SK-N-SH treated with all-trans-retinoic acid at 6 μM for 48 hours (cell line): ENCODE data around the gene FLAD1.

Experiments used
- ATAC-seq: fragments of 200-7000 bp; cut with Tn5 transposase; 3 replicates; pipeline ENCODE4 v1.9.1; 2020; ENCODE audit warnings: mild to moderate bottlenecking, moderate library complexity
- ARNTL ChIP-seq: fragments of 450-650 bp; formaldehyde crosslinking; IDR thresholded peaks from 2 replicates; pipeline ENCODE4 v1.5.0; 2020; ENCODE audit warnings: low read depth, mild to moderate bottlenecking, moderate library complexity, borderline replicate concordance
- BACH2 ChIP-seq: fragments of 250-450 bp; sonication (Bioruptor Pico); IDR thresholded peaks from 2 replicates; pipeline ENCODE4 v1.9.0; 2021; ENCODE audit warnings: mild to moderate bottlenecking, borderline replicate concordance
- CREB5 ChIP-seq: fragments of 250-450 bp; sonication (Bioruptor Pico); IDR thresholded peaks from 2 replicates; pipeline ENCODE4 v1.5.1; 2020; ENCODE audit warnings: low read depth, mild to moderate bottlenecking, moderate library complexity
- CSDC2 ChIP-seq: fragments of 250-450 bp; sonication (Bioruptor Pico); IDR thresholded peaks from 2 replicates; pipeline ENCODE4 v1.5.0; 2020; ENCODE audit warnings: mild to moderate bottlenecking, moderate library complexity
- CSRNP3 ChIP-seq: fragments of 250-450 bp; sonication (Bioruptor Pico); IDR thresholded peaks from 2 replicates; pipeline ENCODE4 v1.5.1; 2021; ENCODE audit warnings: mild to moderate bottlenecking, moderate library complexity
- ESRRG ChIP-seq: fragments of 250-450 bp; sonication (Bioruptor Pico); IDR thresholded peaks from 2 replicates; pipeline ENCODE4 v1.6.1; 2021; ENCODE audit warnings: mild to moderate bottlenecking
- GLIS3 ChIP-seq: fragments of 250-450 bp; sonication (Bioruptor Pico); IDR thresholded peaks from 2 replicates; pipeline ENCODE4 v1.5.0; 2020; ENCODE audit warnings: mild to moderate bottlenecking, moderate library complexity
- ISL1 ChIP-seq: fragments of 250-450 bp; sonication (Bioruptor Pico); IDR thresholded peaks from 2 replicates; pipeline ENCODE4 v2.1.2; 2022; ENCODE audit warnings: mild to moderate bottlenecking, moderate library complexity
- OSR1 ChIP-seq: fragments of 250-450 bp; sonication (Bioruptor Pico); IDR thresholded peaks from 2 replicates; pipeline ENCODE4 v1.8.0; 2022; ENCODE audit warnings: moderate library complexity, mild to moderate bottlenecking, inconsistent platforms
- PATZ1 ChIP-seq: fragments of 250-450 bp; sonication (Bioruptor Pico); IDR thresholded peaks from 2 replicates; pipeline ENCODE4 v1.8.0; 2020; ENCODE audit warnings: mild to moderate bottlenecking, moderate library complexity, borderline replicate concordance
- PPARA ChIP-seq: fragments of 250-450 bp; sonication (Bioruptor Pico); IDR thresholded peaks from 2 replicates; pipeline ENCODE4 v1.5.0; 2020; ENCODE audit warnings: mild to moderate bottlenecking, borderline replicate concordance
- RARB ChIP-seq: fragments of 250-450 bp; sonication (Bioruptor Pico); IDR thresholded peaks from 2 replicates; pipeline ENCODE4 v1.8.0; 2021; ENCODE audit warnings: mild to moderate bottlenecking, moderate library complexity
- SNAI2 ChIP-seq: fragments of 250-450 bp; sonication (Bioruptor Pico); IDR thresholded peaks from 2 replicates; pipeline ENCODE4 v1.5.0; 2020; ENCODE audit warnings: mild to moderate bottlenecking, moderate library complexity
- TCF4 ChIP-seq: fragments of 250-450 bp; sonication (Bioruptor Pico); IDR thresholded peaks from 2 replicates; pipeline ENCODE4 v1.8.0; 2021; ENCODE audit warnings: mild to moderate bottlenecking, moderate library complexity, borderline replicate concordance
- TOX ChIP-seq: fragments of 250-450 bp; sonication (Bioruptor Pico); IDR thresholded peaks from 2 replicates; pipeline ENCODE4 v1.8.0; 2021; ENCODE audit warnings: mild to moderate bottlenecking, moderate library complexity, borderline replicate concordance
- TSHZ2 ChIP-seq: fragments of 250-450 bp; sonication (Bioruptor Pico); IDR thresholded peaks from 2 replicates; pipeline ENCODE4 v1.5.0; 2020; ENCODE audit warnings: mild to moderate bottlenecking, moderate library complexity
- ZC3H10 ChIP-seq: fragments of 250-450 bp; sonication (Bioruptor Pico); IDR thresholded peaks from 2 replicates; pipeline ENCODE4 v1.5.1; 2021; ENCODE audit warnings: mild to moderate bottlenecking, moderate library complexity
- ZFP3 ChIP-seq: fragments of 250-450 bp; sonication (Bioruptor Pico); IDR thresholded peaks from 2 replicates; pipeline ENCODE4 v1.5.0; 2020; ENCODE audit warnings: mild to moderate bottlenecking, moderate library complexity
- ZFP30 ChIP-seq: fragments of 450-650 bp; formaldehyde crosslinking; IDR thresholded peaks from 2 replicates; pipeline ENCODE4 v1.5.0; 2022; ENCODE audit warnings: mild to moderate bottlenecking, moderate library complexity
- ZNF565 ChIP-seq: fragments of 450-650 bp; formaldehyde crosslinking; conservative IDR thresholded peaks from 2 replicates; pipeline ENCODE4 v1.5.0; 2020; ENCODE audit warnings: low read depth, mild to moderate bottlenecking, moderate library complexity
- ZNF70 ChIP-seq: fragments of 450-650 bp; formaldehyde crosslinking; IDR thresholded peaks from 2 replicates; pipeline ENCODE4 v1.5.0; 2020; ENCODE audit warnings: mild to moderate bottlenecking, moderate library complexity
- ZNF8 ChIP-seq: fragments of 450-650 bp; formaldehyde crosslinking; IDR thresholded peaks from 2 replicates; pipeline ENCODE4 v1.5.0; 2020; ENCODE audit warnings: mild to moderate bottlenecking, moderate library complexity

FLAD1 gene

GRCh38 chr1:154962795-154963330 lies 20.3 kb upstream of the FLAD1 start:
- no peak for ATAC-seq

GRCh38 chr1:154963643-154964042 lies 19.5 kb upstream of the FLAD1 start:
- ATAC-seq, result no peak
- TF ChIP-seq ZNF70 (CRISPR knock-in tag) (no peak), ZNF565 (CRISPR knock-in tag) (no peak), RARB (no peak), ARNTL (no peak), CSDC2 (CRISPR knock-in tag) (no peak), BACH2 (no peak), ZNF8 (CRISPR knock-in tag) (no peak), ZFP3 (no peak)
- TF ChIP-seq, all 23 proteins: peak for 0

More at GRCh38 chr1:154962795-154963330, 20.3 kb upstream of the FLAD1 start:
- TF ChIP-seq ZFP3 (no peak), TSHZ2 (no peak), ARNTL (no peak), RARB (no peak), ZNF565 (CRISPR knock-in tag) (no peak), ISL1 (CRISPR knock-in tag) (no peak), ZFP30 (no peak), CREB5 (CRISPR knock-in tag) (no peak), ZNF8 (CRISPR knock-in tag) (no peak)

GRCh38 chr1:154964359-154964758 lies 18.8 kb upstream of the FLAD1 start:
- TF ChIP-seq TSHZ2 (no peak), PPARA (CRISPR knock-in tag) (no peak)
- no peak for ATAC-seq

GRCh38 chr1:154966111-154966510 lies 17.0 kb upstream of the FLAD1 start:
- no peak for ATAC-seq
- no peak for TF ChIP-seq ESRRG (CRISPR knock-in tag)
- TF ChIP-seq SNAI2 (CRISPR knock-in tag), result no peak
- no peak for TF ChIP-seq ZC3H10 (CRISPR knock-in tag)
- no peak for TF ChIP-seq PPARA (CRISPR knock-in tag)
- no peak for TF ChIP-seq CSRNP3 (CRISPR knock-in tag)
- TF ChIP-seq CREB5 (CRISPR knock-in tag), result no peak
- TF ChIP-seq TOX, result no peak
- TF ChIP-seq PATZ1, result no peak
- no peak for TF ChIP-seq CSDC2 (CRISPR knock-in tag)
- TF ChIP-seq ZFP3, result no peak
- TF ChIP-seq GLIS3 (CRISPR knock-in tag), result no peak
- TF ChIP-seq TSHZ2, result no peak
- no peak for TF ChIP-seq OSR1 (CRISPR knock-in tag)
- TF ChIP-seq ARNTL, result no peak
- TF ChIP-seq TCF4, result no peak
- TF ChIP-seq ZNF565 (CRISPR knock-in tag), result no peak
- TF ChIP-seq BACH2, result no peak
